HEK293 (cell line): Measurements from ENCODE around the gene KCNMB2.

Experiments used
- CTCF ChIA-PET: fragments of 350-600 bp; formaldehyde crosslinking; extraction: SDS; loops from one replicate; lab custom pipeline; 2021; ENCODE audit warnings: antibody characterized with exemption; lab: Yijun Ruan, JAX
- POLR2A ChIA-PET: fragments of 300-600 bp; formaldehyde crosslinking; extraction: SDS; loops from one replicate; lab custom pipeline; 2020; ENCODE audit warnings: antibody characterized with exemption, inconsistent platforms; lab: Yijun Ruan, JAX
- H3K27ac ChIP-seq: fragments of 200-500 bp; sonication (Bioruptor generic); 2 replicates; pipeline ENCODE4 v1.5.1; 2014; ENCODE audit warnings: low read depth, low read length, control low read depth, inconsistent platforms; ENCODE audit errors: extremely low read depth
- H3K36me3 ChIP-seq, 2 experiments: fragments of 200-500 bp in 1 of 2; sonication (Bioruptor generic) in 1 of 2; 1 replicate in 1 of 2; 2 replicates in 1 of 2; pipeline ENCODE4 v1.5.1; 2014 to 2017; ENCODE audit warnings: inconsistent platforms in 2 of 2, low read length in 2 of 2; ENCODE audit not compliant: control insufficient read depth in 2 of 2, insufficient read depth in 1 of 2
- H3K4me1 ChIP-seq: fragments of 200-500 bp; sonication (Bioruptor generic); 2 replicates; pipeline ENCODE4 v1.5.1; 2014; ENCODE audit warnings: mild to moderate bottlenecking, low read length, inconsistent platforms; ENCODE audit not compliant: control insufficient read depth, insufficient read depth
- H3K4me3 ChIP-seq: 2 replicates; pipeline ENCODE4 v1.5.1; 2011; ENCODE audit warnings: low read depth, mild to moderate bottlenecking, control low read depth, low read length, moderate library complexity
- H3K9me3 ChIP-seq: fragments of 200-500 bp; sonication (Bioruptor generic); 2 replicates; pipeline ENCODE4 v1.5.1; 2014; ENCODE audit warnings: low read depth, low read length, inconsistent platforms; ENCODE audit not compliant: control insufficient read depth, insufficient read depth
- KLF8 ChIP-seq: fragments of 450-650 bp; formaldehyde crosslinking; IDR thresholded peaks from 2 replicates; pipeline ENCODE4 v1.5.1; 2016; ENCODE audit warnings: missing biosample characterization, missing genetic modification characterization
- TCF7L2 ChIP-seq: IDR thresholded peaks from 2 replicates; pipeline ENCODE4 v1.6.1; 2011; ENCODE audit warnings: low read depth, mild to moderate bottlenecking, inconsistent platforms, low read length, moderate library complexity, borderline replicate concordance
- ZNF274 ChIP-seq, 2 experiments: fragments of 200-500 bp in 1 of 2; fragments of 450-650 bp in 1 of 2; sonication (Bioruptor generic) in 1 of 2; formaldehyde crosslinking in 1 of 2; IDR thresholded peaks; 2 replicates each; pipeline versions ENCODE4 v1.5.1 to v1.6.1; 2014 to 2016; ENCODE audit warnings: borderline replicate concordance in 1 of 2, inconsistent platforms in 1 of 2, low read length in 1 of 2, missing biosample characterization in 1 of 2, missing genetic modification characterization in 1 of 2
- ZNF548 ChIP-seq: fragments of 450-650 bp; formaldehyde crosslinking; IDR thresholded peaks from 2 replicates; pipeline ENCODE4 v1.5.1; 2016; ENCODE audit warnings: missing biosample characterization, missing genetic modification characterization
- ZSCAN30 ChIP-seq: fragments of 450-650 bp; IDR thresholded peaks from 2 replicates; pipeline ENCODE4 v1.5.1; 2018; ENCODE audit warnings: missing biosample characterization, mild to moderate bottlenecking, missing genetic modification characterization, moderate library complexity
- TF ChIP-seq, protein P1 (sequence below): fragments of 450-650 bp; formaldehyde crosslinking; IDR thresholded peaks from 2 replicates; pipeline ENCODE4 v1.5.1; 2016; ENCODE audit warnings: missing biosample characterization, missing genetic modification characterization
- TF ChIP-seq, protein P2 (sequence below): fragments of 450-650 bp; formaldehyde crosslinking; IDR thresholded peaks from 2 replicates; pipeline ENCODE4 v1.5.1; 2016; ENCODE audit warnings: missing biosample characterization, missing genetic modification characterization, borderline replicate concordance

Gene KCNMB2

DNA sequence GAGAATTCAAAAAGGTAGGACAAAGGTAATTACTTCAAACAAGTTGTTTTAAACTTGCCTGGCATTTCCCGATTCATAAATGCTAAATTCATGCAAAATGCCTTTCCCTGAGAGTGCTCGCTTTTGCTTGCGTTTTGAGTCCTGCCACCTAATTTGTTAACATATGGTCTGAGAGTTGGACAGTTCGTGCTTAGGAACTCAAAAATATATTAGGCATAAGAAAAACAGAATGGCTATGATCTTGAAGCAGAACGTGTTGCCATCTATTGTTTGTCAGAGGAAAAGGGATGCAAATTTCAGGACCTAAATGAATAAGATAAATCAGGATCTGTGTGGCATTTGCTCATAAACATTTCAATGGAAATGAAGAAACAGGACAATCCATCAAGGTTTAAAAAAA lies 339.6 kb downstream of the KCNMB2 start (continued):
- TF ChIP-seq, protein P1, sequence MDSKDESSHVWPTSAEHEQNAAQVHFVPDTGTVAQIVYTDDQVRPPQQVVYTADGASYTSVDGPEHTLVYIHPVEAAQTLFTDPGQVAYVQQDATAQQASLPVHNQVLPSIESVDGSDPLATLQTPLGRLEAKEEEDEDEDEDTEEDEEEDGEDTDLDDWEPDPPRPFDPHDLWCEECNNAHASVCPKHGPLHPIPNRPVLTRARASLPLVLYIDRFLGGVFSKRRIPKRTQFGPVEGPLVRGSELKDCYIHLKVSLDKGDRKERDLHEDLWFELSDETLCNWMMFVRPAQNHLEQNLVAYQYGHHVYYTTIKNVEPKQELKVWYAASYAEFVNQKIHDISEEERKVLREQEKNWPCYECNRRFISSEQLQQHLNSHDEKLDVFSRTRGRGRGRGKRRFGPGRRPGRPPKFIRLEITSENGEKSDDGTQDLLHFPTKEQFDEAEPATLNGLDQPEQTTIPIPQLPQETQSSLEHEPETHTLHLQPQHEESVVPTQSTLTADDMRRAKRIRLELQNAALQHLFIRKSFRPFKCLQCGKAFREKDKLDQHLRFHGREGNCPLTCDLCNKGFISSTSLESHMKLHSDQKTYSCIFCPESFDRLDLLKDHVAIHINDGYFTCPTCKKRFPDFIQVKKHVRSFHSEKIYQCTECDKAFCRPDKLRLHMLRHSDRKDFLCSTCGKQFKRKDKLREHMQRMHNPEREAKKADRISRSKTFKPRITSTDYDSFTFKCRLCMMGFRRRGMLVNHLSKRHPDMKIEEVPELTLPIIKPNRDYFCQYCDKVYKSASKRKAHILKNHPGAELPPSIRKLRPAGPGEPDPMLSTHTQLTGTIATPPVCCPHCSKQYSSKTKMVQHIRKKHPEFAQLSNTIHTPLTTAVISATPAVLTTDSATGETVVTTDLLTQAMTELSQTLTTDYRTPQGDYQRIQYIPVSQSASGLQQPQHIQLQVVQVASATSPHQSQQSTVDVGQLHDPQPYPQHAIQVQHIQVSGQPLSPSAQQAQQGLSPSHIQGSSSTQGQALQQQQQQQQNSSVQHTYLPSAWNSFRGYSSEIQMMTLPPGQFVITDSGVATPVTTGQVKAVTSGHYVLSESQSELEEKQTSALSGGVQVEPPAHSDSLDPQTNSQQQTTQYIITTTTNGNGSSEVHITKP (tag by site-specific recombination), result no peak

DNA sequence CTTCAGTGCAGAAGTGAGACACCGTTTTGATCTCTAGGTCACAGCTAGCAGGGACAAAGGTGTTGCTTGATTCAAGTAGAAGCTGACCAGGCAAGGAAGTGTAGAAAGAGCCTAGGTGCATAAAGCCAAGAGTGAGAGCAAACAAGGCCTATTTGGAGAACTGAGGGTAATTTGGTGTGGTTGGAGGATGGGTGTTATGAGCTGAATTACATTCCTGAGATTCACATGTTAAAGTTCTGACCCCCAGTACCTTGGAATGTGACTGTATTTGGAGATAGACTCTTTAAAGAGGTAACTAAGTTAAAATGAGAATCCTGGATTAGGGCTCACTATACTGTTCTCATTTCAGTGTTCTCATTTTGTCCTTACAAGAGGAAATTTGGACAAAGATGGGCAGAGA lies 344.0 kb downstream of the KCNMB2 start:
- TF ChIP-seq KLF8 (tag by site-specific recombination) (no peak), TCF7L2 (no peak), ZNF274 (IDR thresholded peaks at IDR 0.05; ENCODE audit: low read length) (no peak), ZNF274 (tag by site-specific recombination; IDR thresholded peaks at IDR 0.05; ENCODE audit: borderline replicate concordance) (no peak), ZNF548 (tag by site-specific recombination) (no peak), ZSCAN30 (tag by site-specific recombination) (no peak)
- TF ChIP-seq, protein P2, sequence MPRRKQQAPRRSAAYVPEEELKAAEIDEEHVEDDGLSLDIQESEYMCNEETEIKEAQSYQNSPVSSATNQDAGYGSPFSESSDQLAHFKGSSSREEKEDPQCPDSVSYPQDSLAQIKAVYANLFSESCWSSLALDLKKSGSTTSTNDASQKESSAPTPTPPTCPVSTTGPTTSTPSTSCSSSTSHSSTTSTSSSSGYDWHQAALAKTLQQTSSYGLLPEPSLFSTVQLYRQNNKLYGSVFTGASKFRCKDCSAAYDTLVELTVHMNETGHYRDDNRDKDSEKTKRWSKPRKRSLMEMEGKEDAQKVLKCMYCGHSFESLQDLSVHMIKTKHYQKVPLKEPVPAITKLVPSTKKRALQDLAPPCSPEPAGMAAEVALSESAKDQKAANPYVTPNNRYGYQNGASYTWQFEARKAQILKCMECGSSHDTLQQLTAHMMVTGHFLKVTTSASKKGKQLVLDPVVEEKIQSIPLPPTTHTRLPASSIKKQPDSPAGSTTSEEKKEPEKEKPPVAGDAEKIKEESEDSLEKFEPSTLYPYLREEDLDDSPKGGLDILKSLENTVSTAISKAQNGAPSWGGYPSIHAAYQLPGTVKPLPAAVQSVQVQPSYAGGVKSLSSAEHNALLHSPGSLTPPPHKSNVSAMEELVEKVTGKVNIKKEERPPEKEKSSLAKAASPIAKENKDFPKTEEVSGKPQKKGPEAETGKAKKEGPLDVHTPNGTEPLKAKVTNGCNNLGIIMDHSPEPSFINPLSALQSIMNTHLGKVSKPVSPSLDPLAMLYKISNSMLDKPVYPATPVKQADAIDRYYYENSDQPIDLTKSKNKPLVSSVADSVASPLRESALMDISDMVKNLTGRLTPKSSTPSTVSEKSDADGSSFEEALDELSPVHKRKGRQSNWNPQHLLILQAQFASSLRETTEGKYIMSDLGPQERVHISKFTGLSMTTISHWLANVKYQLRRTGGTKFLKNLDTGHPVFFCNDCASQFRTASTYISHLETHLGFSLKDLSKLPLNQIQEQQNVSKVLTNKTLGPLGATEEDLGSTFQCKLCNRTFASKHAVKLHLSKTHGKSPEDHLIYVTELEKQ (tag by site-specific recombination), result no peak
- POLR2A ChIA-PET, result no interaction called here
- Histone ChIP-seq H3K27ac (no peak overlapping the region), H3K4me3 (no peak overlapping the region), H3K9me3 (no peaks in the 10 kb centered on the region), H3K36me3 (no peaks in the 10 kb centered on the region), H3K4me1 (no peaks in the 10 kb centered on the region)
- CTCF ChIA-PET, result no interaction called here
